ENCODE data around the gene C1orf159. TPM values are rescaled to one million over a fixed set of nuclear protein-coding genes. Genes with fewer than 3 reads are reported as not detected.
"Not testable (repeated sequence)": the region's sequence is repeated elsewhere in the genome, so short reads cannot be mapped to it uniquely, and the experiment has no call there.

The C1orf159 gene
- total RNA-seq, 1 experiment from 2014 or later = 32.0 TPM

DNA sequence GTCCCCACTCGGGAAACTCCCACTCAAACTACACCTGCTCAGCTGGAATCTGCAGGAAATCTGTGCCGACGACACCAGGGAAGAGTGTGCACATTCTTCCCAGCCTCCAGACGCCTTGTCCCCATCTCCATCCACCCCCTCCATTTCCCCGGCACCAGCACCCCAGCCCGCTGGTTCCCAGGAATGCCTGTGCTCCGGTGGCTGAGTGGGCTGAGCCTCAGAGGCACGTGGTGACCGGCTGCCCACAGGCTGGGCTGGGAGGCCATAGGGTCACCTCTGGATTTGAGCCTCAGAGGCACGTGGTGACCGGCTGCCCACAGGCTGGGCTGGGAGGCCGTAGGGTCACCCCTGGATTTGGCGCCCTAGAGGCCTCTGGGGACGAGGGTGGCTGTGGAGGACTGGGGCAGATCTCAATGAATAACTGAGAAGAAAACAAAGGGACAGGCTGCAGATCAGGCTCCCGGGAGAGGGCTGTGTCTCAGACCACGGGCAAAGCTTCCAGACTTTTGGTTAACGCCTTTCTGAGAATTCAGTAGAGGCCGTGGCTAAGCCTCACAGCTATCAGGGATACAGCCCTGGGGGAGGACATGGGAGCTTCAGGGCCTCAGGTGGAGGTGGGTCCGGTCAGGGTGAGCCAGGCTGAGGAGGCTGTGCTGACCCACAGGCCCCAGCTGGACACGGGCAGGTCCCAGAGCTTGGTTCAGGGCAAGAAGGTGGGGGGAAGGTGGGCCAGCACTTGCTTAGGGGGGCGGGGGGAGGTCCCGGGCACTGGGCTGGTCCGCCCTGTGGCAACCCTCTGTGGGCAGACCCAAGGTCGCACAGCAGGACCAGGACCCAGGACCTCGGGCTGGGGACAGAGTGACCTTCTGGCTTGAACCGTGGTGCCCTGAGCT, 40.5 kb upstream of the C1orf159 start:
- Histone ChIP-seq H3K36me3 (replicated peaks; ENCODE audit: control insufficient read depth, insufficient read depth, low read length) (no peaks in the 10 kb centered on the region), H3K4me3 (ENCODE audit: insufficient read depth, low read depth, low read length) (no peak overlapping the region)
- no peak for DNase-seq

DNA sequence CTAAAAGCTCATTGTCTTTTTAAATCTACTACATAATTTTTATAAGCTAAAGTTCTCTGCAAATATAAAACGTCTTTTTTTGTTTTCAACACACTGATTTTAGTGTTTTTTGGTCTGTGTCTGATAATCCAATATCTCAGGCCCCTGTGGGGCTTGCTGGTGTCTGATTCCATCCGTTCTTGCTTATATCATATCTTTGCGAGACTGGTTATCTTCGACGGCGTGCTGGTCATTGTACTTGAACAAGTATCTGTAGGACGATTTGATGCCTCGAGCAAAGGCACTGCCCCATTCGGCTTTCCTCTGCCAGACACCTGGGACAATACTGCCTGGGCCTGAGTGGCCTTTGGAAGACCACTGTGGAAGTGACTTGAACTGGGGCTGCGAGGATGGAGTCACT, 39.4 kb upstream of the C1orf159 start:
- H3K36me3 ChIP-seq (replicated peaks; ENCODE audit: control insufficient read depth, insufficient read depth, low read length) = no peaks in the 10 kb centered on the region
- DNase-seq = no peak
- no peaks in the 10 kb centered on the region; the same call in 1 of the 2 replicates for H3K27me3 ChIP-seq (ENCODE audit: control insufficient read depth, insufficient read depth, low read length)
- no peak overlapping the region for H3K4me3 ChIP-seq (ENCODE audit: insufficient read depth, low read depth, low read length)

More for the DNA sequence above, 40.5 kb upstream of the C1orf159 start:
- no peaks in the 10 kb centered on the region; the same call in 1 of the 2 replicates for H3K27me3 ChIP-seq (ENCODE audit: control insufficient read depth, insufficient read depth, low read length)

DNA sequence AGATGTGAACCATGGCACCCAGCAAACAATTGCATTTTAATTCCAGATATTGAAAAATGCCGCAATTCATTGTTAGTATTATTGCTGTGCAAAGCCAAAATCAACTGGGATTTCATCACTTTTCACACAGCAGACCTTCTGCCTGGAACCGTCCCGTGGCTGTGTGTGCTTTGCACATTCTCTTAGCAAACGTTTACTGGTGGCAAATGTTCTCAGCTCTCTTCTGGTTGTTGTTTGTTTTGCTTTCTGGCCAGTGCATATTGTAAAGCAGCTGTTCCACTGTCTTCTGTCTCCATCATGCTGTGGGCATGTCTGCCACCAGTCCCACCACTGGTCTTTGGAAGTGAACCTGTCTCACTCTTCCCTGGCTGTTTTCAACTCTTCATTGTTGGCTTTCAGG, 38.0 kb upstream of the C1orf159 start:
- no peak for DNase-seq
- Histone ChIP-seq H3K4me3 (ENCODE audit: insufficient read depth, low read depth, low read length) (no peak overlapping the region), H3K27me3 (ENCODE audit: control insufficient read depth, insufficient read depth, low read length) (no peaks in the 10 kb centered on the region; the same call in 1 of the 2 replicates), H3K36me3 (replicated peaks; ENCODE audit: control insufficient read depth, insufficient read depth, low read length) (no peaks in the 10 kb centered on the region)

DNA sequence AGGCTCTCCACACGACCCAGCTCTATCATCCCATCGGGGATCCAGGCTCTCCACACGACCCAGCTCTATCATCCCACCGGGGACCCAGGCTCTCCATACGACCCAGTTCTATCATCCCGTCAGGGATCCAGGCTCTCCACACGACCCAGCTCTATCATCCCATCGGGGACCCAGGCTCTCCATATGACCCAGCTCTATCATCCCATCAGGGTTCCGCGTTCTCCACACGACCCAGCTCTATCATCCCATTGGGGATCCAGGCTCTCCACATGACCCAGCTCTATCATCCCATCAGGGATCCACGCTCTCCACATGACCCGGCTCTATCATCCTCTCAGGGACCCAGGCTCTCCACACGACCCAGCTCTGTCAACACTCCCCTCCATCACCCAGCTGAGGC, 37.3 kb upstream of the C1orf159 start:
- not testable (repeated sequence) for DNase-seq; H3K36me3 ChIP-seq (replicated peaks; ENCODE audit: control insufficient read depth, insufficient read depth, low read length); H3K27me3 ChIP-seq (ENCODE audit: control insufficient read depth, insufficient read depth, low read length); H3K4me3 ChIP-seq (ENCODE audit: insufficient read depth, low read depth, low read length)

DNA sequence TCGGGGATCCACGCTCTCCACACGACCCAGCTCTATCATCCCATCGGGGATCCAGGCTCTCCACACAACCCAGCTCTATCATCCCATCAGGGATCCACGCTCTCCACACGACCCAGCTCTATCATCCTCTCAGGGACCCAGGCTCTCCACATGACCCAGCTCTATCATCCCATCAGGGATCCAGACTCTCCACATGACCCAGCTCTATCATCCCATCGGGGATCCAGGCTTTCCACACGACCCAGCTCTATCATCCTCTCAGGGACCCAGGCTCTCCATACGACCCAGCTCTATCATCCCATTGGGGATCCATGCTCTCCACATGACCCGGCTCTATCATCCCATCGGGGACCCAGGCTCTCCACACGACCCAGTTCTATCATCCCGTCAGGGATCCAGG, 36.5 kb upstream of the C1orf159 start:
- not testable (repeated sequence) for H3K36me3 ChIP-seq (replicated peaks; ENCODE audit: control insufficient read depth, insufficient read depth, low read length); H3K4me3 ChIP-seq (ENCODE audit: insufficient read depth, low read depth, low read length); H3K27me3 ChIP-seq (ENCODE audit: control insufficient read depth, insufficient read depth, low read length); DNase-seq

DNA sequence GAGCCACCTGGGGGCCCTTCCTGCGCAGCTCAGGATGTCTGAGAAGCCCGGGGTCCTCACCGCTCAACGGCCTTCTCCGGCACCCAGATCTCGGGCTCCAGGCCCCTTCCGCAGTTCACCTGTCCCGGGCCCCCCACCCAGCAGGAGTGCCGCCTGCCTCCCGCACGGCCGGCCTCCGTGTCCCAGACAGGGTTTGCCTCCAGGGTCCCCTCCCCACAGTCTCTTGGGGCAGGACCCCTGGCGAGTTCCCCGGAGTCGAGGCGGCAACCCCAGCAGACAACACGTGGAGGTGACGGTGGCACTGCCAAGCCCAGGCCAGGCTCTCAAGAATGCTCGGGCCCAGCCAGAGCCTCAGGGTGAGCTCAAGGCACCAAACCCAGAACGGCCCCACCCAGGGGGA, 35.4 kb upstream of the C1orf159 start:
- no peak for DNase-seq
- Histone ChIP-seq H3K27me3 (ENCODE audit: control insufficient read depth, insufficient read depth, low read length) (no peaks in the 10 kb centered on the region), H3K36me3 (replicated peaks; ENCODE audit: control insufficient read depth, insufficient read depth, low read length) (no peaks in the 10 kb centered on the region), H3K4me3 (ENCODE audit: insufficient read depth, low read depth, low read length) (no peak overlapping the region)

DNA sequence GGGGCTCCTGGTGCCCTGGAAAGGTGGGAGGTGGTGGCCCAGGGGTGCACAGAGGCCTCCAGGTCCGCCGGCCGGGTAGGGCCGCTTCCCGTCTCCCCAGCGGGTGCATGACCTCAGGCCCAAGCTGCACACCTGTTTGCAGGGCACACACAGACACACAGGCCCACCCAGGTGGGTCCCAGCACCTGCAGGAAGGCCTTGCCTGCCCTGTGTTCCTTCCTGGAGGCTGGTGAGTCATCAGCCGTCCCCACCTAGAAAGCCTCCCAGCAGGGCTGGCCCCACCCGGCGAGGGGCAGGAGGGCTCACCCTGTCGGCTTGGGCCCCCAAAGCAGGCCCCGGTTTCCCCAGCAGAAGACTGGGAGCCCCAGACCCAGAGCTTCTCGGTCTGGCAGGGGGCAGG, 34.2 kb upstream of the C1orf159 start:
- no peak for DNase-seq
- H3K36me3 ChIP-seq (replicated peaks; ENCODE audit: control insufficient read depth, insufficient read depth, low read length) = no peaks in the 10 kb centered on the region
- no peak overlapping the region for H3K4me3 ChIP-seq (ENCODE audit: insufficient read depth, low read depth, low read length)
- H3K27me3 ChIP-seq (ENCODE audit: control insufficient read depth, insufficient read depth, low read length) = no peaks in the 10 kb centered on the region

DNA sequence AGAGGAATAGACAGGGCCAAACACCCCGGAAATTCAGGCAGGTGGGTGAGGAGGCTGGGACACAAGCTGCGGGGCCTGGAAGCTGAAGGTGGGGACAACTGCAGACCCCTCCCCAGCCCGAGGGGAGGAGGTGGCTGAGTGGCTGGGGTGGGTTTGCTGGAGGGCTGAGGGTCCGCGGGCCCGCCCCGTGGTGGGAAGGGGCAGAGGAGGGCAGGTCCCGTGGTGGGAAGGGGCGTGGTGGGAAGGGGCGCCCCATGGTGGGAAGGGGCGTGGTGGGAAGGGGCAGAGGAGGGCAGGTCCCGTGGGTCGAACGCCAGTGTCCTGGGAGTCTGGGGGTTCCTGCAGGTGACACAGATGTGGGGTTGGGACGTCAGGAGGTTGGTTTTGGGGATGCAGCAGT, 33.5 kb upstream of the C1orf159 start:
- no peaks in the 10 kb centered on the region for H3K27me3 ChIP-seq (ENCODE audit: control insufficient read depth, insufficient read depth, low read length)
- no peaks in the 10 kb centered on the region for H3K36me3 ChIP-seq (replicated peaks; ENCODE audit: control insufficient read depth, insufficient read depth, low read length)
- no peak overlapping the region for H3K4me3 ChIP-seq (ENCODE audit: insufficient read depth, low read depth, low read length)
- no peak for DNase-seq

DNA sequence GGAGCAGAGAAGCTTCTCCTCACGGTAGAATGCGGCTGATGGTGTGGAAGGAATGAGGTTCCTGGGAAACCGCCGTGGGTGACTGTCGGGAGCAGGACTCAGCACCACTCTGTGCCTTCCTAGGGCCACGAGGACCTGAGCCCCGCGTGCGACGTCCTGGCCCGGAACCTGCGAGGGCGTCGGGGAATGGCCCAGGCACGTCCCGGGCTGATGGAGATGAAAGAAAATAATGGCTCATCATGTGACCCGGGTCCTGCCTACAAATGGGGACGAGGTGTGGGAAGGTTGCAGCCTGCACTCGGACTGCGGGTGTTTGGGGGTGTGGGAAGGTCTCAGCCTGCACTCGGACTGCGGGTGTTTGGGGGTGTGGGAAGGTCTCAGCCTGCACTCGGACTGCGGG, 32.7 kb upstream of the C1orf159 start:
- Histone ChIP-seq H3K4me3 (ENCODE audit: insufficient read depth, low read depth, low read length) (no peak overlapping the region), H3K27me3 (ENCODE audit: control insufficient read depth, insufficient read depth, low read length) (no peaks in the 10 kb centered on the region), H3K36me3 (replicated peaks; ENCODE audit: control insufficient read depth, insufficient read depth, low read length) (no peaks in the 10 kb centered on the region)
- no peak for DNase-seq

DNA sequence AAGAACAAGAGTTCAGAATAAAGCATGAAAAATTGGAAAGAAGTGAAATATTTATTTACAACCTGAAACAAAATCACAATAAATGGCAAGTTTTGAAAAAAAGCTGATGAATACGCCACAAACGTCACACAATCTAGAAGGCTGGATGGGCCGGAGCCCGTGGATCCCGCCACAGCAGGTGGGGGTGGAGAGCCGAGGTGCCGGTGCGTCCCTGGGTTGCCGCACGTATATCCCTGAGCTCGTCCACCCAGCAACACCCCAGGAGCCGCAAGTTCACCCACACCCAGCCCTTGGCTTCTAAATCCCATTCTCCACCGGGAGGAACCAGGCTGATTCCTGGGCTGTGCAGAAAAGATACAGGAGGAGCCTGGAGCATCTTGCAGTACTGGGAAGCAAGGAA, 32.2 kb upstream of the C1orf159 start:
- no peak overlapping the region for H3K4me3 ChIP-seq (ENCODE audit: insufficient read depth, low read depth, low read length)

DNA sequence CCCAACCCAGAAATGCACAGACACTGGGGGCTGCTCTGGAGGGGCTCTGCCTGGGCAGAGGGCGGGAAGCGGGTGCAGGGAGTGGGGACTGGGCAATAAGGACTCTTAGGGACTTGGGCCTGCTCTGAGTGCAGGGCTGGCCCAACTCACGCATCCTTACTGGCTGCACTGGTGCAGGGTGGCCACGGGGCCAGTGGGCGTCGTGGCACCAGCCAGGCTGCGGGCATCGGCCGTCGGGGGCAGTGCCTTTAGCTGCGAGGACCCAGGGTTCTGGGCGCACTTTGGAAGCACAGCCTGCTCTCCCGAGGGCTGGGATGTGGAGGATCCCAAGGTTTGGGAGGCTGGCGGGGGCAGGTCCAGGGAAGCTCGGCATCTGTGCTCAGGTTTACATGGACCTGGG, 30.7 kb upstream of the C1orf159 start:
- Histone ChIP-seq H3K27me3 (ENCODE audit: control insufficient read depth, insufficient read depth, low read length) (no peaks in the 10 kb centered on the region), H3K4me3 (ENCODE audit: insufficient read depth, low read depth, low read length) (no peak overlapping the region), H3K36me3 (replicated peaks; ENCODE audit: control insufficient read depth, insufficient read depth, low read length) (no peaks in the 10 kb centered on the region)
- DNase-seq = no peak

More for the DNA sequence above, 32.2 kb upstream of the C1orf159 start:
- no peak for DNase-seq
- Histone ChIP-seq H3K27me3 (ENCODE audit: control insufficient read depth, insufficient read depth, low read length) (no peaks in the 10 kb centered on the region), H3K36me3 (replicated peaks; ENCODE audit: control insufficient read depth, insufficient read depth, low read length) (no peaks in the 10 kb centered on the region)

DNA sequence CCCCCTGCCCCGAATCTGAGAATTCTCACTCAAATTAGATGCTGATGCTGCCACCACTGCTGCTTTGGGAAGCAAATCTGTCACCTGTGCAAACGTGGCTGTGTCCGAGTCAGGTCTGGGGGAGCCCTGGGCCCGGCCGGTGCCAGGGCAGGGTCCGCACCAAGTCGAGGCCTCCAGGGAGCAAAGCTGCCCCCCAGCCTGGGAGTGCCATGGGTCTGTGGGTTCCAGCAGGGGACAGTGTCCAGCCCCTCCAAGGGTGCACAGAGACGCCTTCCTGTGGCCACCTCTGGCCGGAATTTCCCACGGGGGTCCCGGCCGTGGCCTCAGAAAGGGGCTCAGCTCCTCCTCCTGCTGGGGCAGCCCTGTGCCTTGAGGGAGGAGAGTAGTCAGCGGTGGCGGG, 30.1 kb upstream of the C1orf159 start:
- DNase-seq = no peak
- H3K36me3 ChIP-seq (replicated peaks; ENCODE audit: control insufficient read depth, insufficient read depth, low read length) = no peaks in the 10 kb centered on the region
- no peaks in the 10 kb centered on the region for H3K27me3 ChIP-seq (ENCODE audit: control insufficient read depth, insufficient read depth, low read length)
- no peak overlapping the region for H3K4me3 ChIP-seq (ENCODE audit: insufficient read depth, low read depth, low read length)

DNA sequence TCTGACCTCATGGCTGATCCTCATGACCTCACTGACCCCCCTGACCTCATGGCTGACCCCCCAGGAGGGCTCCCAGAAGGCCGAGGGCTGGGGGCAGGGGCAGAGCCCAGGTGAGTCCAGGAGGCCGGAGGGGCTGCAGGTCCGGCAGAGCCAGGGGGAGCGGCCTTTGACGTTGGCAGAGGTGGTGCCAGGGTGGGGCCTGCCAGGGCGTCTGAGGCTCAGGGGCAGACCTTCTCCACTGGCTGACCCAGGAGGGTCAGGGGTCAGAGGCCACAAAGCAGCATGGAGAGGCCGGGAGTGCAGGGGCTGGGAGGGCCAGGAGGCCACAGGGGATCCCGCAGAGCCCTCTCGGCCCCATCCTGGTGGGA, 29.6 kb upstream of the C1orf159 start:
- DNase-seq = no peak
- Histone ChIP-seq H3K4me3 (ENCODE audit: insufficient read depth, low read depth, low read length) (no peak overlapping the region), H3K27me3 (ENCODE audit: control insufficient read depth, insufficient read depth, low read length) (no peaks in the 10 kb centered on the region), H3K36me3 (replicated peaks; ENCODE audit: control insufficient read depth, insufficient read depth, low read length) (no peaks in the 10 kb centered on the region)

DNA sequence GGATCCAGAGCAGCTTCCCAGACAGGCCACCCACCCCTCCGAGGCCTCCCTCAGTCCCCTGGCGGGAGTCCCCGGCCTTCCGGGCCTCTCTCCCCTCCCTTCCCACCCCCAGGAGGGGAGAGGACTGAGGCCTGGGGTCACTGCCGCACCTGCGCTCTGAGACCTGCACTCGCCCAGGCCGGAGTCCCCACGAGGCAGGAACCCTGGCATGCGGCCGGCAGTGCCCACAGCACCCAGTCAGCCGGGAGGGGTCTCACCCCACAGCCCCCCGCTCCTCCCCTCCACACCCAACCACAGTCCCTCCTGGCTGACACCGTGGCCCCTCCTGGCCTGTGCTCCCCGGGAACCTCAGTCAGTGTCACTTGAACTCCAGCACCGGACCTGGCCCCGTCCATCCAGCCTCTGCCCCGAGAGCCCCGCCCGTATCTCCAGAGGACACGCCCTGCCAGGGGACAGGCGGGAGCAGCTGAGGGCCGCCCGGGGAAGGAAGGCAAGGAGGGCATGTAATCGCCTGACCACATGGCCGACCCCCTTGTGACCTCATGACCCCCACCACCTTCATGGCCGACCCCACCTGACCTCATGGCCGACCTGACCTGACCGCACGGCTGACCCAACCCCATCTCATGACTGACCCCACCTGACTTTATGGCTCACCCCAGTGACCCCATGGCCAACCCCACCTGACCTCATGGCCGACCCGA, 29.1 kb upstream of the C1orf159 start:
- no peak overlapping the region for H3K4me3 ChIP-seq (ENCODE audit: insufficient read depth, low read depth, low read length)

DNA sequence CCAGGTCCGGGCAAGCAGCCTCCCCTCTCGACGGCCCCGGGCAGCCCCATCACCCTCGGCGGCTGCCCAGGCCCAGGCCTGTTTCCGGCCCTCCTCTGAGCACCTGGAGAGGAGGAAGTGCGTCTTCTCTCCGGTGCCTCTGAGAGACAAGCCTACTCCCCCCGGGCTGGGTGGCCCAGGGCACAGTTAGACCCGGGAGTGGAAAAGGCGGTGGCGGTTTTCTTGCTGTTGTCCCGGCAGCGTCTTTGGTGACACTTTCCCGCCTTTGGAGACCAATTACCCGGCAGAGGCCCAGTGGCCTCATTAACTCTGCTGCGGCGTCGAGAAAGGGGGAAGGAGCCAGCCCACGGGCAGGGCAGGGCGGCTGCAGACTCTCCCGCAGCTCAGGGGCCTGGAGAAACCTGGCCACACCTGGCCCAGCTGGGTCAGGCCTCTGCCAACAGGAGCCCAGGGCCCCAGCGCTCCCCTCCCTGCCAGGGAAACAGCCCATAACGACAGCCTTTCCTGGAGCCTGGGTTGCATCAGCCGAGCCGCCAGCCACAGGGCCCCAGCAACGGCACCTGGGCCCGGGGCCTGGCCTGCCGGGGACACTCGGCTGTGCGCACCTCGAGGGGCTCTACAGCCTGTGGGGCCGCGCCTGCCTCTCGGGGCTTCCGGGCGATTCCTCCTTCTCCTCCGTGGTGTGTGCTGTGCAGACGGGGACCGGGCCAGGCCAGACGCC, 28.4 kb upstream of the C1orf159 start:
- Histone ChIP-seq H3K36me3 (replicated peaks; ENCODE audit: control insufficient read depth, insufficient read depth, low read length) (no peaks in the 10 kb centered on the region), H3K4me3 (ENCODE audit: insufficient read depth, low read depth, low read length) (no peak overlapping the region), H3K27me3 (ENCODE audit: control insufficient read depth, insufficient read depth, low read length) (no peaks in the 10 kb centered on the region)
- no peak for DNase-seq

More for the DNA sequence above, 29.1 kb upstream of the C1orf159 start:
- Histone ChIP-seq H3K36me3 (replicated peaks; ENCODE audit: control insufficient read depth, insufficient read depth, low read length) (no peaks in the 10 kb centered on the region), H3K27me3 (ENCODE audit: control insufficient read depth, insufficient read depth, low read length) (no peaks in the 10 kb centered on the region)
- DNase-seq = no peak
